Prostate gland (tissue), 2 donors: Measurements from ENCODE around the gene NR1I2. TPM values are rescaled to one million over a fixed set of nuclear protein-coding genes. Genes with fewer than 3 reads are reported as not detected.

Experiments used
- DNase-seq: peaks from one replicate; pipeline ENCODE4 v3.0.0-alpha.2; 2019; ENCODE audit warnings: low spot score
- H3K27ac ChIP-seq, 2 donors: fragments of 200-600 bp; sonication (generic); 2 replicates each; pipeline ENCODE4 v1.5.1; 2017 to 2019
- H3K27me3 ChIP-seq: fragments of 200-600 bp; sonication (generic); replicated peaks from 2 replicates; pipeline ENCODE4 v1.5.1; 2019; ENCODE audit not compliant: insufficient read depth
- H3K36me3 ChIP-seq, 2 donors: fragments of 200-600 bp; sonication (generic); 1 replicate in 1 of 2; 2 replicates in 1 of 2; pipeline versions ENCODE4 v1.5.1 to v1.8.1; 2017 to 2019
- H3K4me1 ChIP-seq: fragments of 200-600 bp; sonication (generic); replicated peaks from 2 replicates; pipeline ENCODE4 v1.5.1; 2019
- H3K4me3 ChIP-seq, 2 donors: fragments of 200-600 bp; sonication (generic); 2 replicates each; pipeline ENCODE4 v1.5.1; 2017 to 2019
- H3K9me3 ChIP-seq: fragments of 200-600 bp; sonication (generic); 2 replicates; pipeline ENCODE4 v1.5.1; 2017
- CTCF ChIP-seq, 4 experiments: fragments of 200-600 bp in 2 of 4; fragments of 450-650 bp in 2 of 4; sonication (generic) in 2 of 4; IDR thresholded peaks; 1 replicate in 3 of 4; 2 replicates in 1 of 4; pipeline ENCODE4 v1.5.1; 2016 to 2019; ENCODE audit warnings: antibody characterized with exemption in 4 of 4, mild to moderate bottlenecking in 2 of 4, moderate library complexity in 2 of 4
- POLR2A ChIP-seq: fragments of 450-650 bp; IDR thresholded peaks from one replicate; pipeline ENCODE4 v1.6.1; 2016; ENCODE audit warnings: antibody characterized with exemption, mild to moderate bottlenecking
- POLR2AphosphoS5 ChIP-seq: sonication (generic); formaldehyde crosslinking; IDR thresholded peaks from one replicate; pipeline ENCODE4 v1.6.1; 2017; ENCODE audit warnings: antibody characterized with exemption
- WGBS: methylation state at CpG from one replicate; pipeline ENCODE4 v1.1.5; 2018; 5-methylcytosine and 5-hydroxymethylcytosine counted together
- intact Hi-C: fragments of 100-400 bp; cut with DNase I; formaldehyde crosslinking; loops from one replicate; pipeline ENCODE4 v1.14.2; 2022
- total RNA-seq, 2 donors: library from RNA; depleted of rRNA; stranded (reverse); fragments of >200 nt; gene quantifications; one replicate each; pipeline ENCODE4 v1.1.0, GENCODE V29; 2016

Gene NR1I2
- total RNA-seq, 2 donors from 2014 or later, result 0.85 TPM; not detected in 1

GRCh38 chr3:119800844-119801243 is 18.9 kb downstream of the NR1I2 start:
- no peaks in the 10 kb centered on the region for H3K4me1 ChIP-seq
- no peaks in the 10 kb centered on the region for H3K27me3 ChIP-seq
- no peaks in the 10 kb centered on the region for H3K36me3 ChIP-seq
- TF ChIP-seq POLR2A, result no peak
- TF ChIP-seq POLR2AphosphoS5, result no peak
- no peak for TF ChIP-seq CTCF (IDR thresholded peaks at IDR 0.05)
- H3K4me3 ChIP-seq, result no peak overlapping the region
- H3K9me3 ChIP-seq, result no peaks in the 10 kb centered on the region
- WGBS, result 56% methylated on average over 4 of the region's 4 CpGs
- no peak for DNase-seq
- intact Hi-C loops, result no loop called here
- H3K27ac ChIP-seq, result no peak overlapping the region

GRCh38 chr3:119808244-119808643 is 26.3 kb downstream of the NR1I2 start:
- Histone ChIP-seq H3K36me3 (no peaks in the 10 kb centered on the region), H3K9me3 (no peaks in the 10 kb centered on the region), H3K27ac (no peak overlapping the region), H3K27me3 (no peaks in the 10 kb centered on the region), H3K4me1 (no peaks in the 10 kb centered on the region), H3K4me3 (no peak overlapping the region)
- TF ChIP-seq POLR2AphosphoS5, result no peak
- no peak for TF ChIP-seq CTCF (IDR thresholded peaks at IDR 0.05)
- no peak for TF ChIP-seq POLR2A
- 97% methylated on average over 4 of the region's 4 CpGs for WGBS
- DNase-seq, result no peak
- intact Hi-C loops, result no loop called here

- no peaks in the 10 kb centered on the region for H3K4me1 ChIP-seq
- no peaks in the 10 kb centered on the region for H3K27me3 ChIP-seq
- H3K4me3 ChIP-seq, result no peak overlapping the region
- no peaks in the 10 kb centered on the region for H3K9me3 ChIP-seq
- no peak overlapping the region for H3K27ac ChIP-seq
- intact Hi-C loops, result no loop called here
- DNase-seq, result no peak
- 89% methylated on average over 6 of the region's 6 CpGs for WGBS
- TF ChIP-seq CTCF (IDR thresholded peaks at IDR 0.05), result no peak
- no peak for TF ChIP-seq POLR2A
- no peak for TF ChIP-seq POLR2AphosphoS5
- no peaks in the 10 kb centered on the region for H3K36me3 ChIP-seq
Measured at GRCh38 chr3:119808843-119809242, 26.9 kb downstream of the NR1I2 start.

GRCh38 chr3:119809249-119810017 is 27.5 kb downstream of the NR1I2 start:
- no peak for DNase-seq
- Histone ChIP-seq H3K27me3 (no peaks in the 10 kb centered on the region), H3K4me3 (peak overlapping the region; percentile 28 to 39), H3K4me1 (no peaks in the 10 kb centered on the region), H3K9me3 (no peaks in the 10 kb centered on the region), H3K36me3 (no peaks in the 10 kb centered on the region), H3K27ac (no peak overlapping the region)
- WGBS, result 40% methylated on average over 31 of the region's 31 CpGs
- TF ChIP-seq CTCF (IDR thresholded peaks at IDR 0.05) (no peak), POLR2AphosphoS5 (no peak), POLR2A (no peak)
- intact Hi-C loops, result no loop called here

- TF ChIP-seq CTCF (IDR thresholded peaks at IDR 0.05) (peak in 1 of 4 experiments; percentile 5), POLR2A (no peak), POLR2AphosphoS5 (no peak)
- WGBS, result under 1% methylated on average over 31 of the region's 33 CpGs
- DNase-seq, result no peak
- Histone ChIP-seq H3K4me1 (no peaks in the 10 kb centered on the region), H3K27me3 (no peaks in the 10 kb centered on the region), H3K9me3 (no peaks in the 10 kb centered on the region), H3K4me3 (peak overlapping the region; percentile 28 to 39), H3K36me3 (no peaks in the 10 kb centered on the region), H3K27ac (no peak overlapping the region)
- intact Hi-C loops, result no loop called here
Measured at GRCh38 chr3:119810018-119810435, 28.1 kb downstream of the NR1I2 start.
